Endothelial cell of umbilical vein (primary cell): ENCODE data around the gene C11orf68. TPM values are rescaled to one million over a fixed set of nuclear protein-coding genes. Genes with fewer than 3 reads are reported as not detected.

Experiments used
- BruUV-seq: library from RNA; stranded (reverse); fragments of 400-500 nt; replicated peaks from 2 replicates; lab custom pipeline; 2021; lab: Mats Ljungman, UMichigan
- CTCF ChIA-PET: fragments of 300-600, 350-600 bp; sonication (Branson Sonifier 250); formaldehyde crosslinking; loops from one replicate; lab custom pipeline; 2021; ENCODE audit warnings: antibody characterized with exemption, inconsistent platforms; lab: Charles Lee
- POLR2A ChIA-PET: fragments of 300-600, 350-600 bp; sonication (Branson Sonifier 250); formaldehyde crosslinking; loops from one replicate; lab custom pipeline; 2021; ENCODE audit warnings: antibody characterized with exemption, inconsistent platforms; lab: Charles Lee
- DNase-seq: peaks from one replicate; pipeline ENCODE4 v3.0.0-alpha.2; 2011; ENCODE audit warnings: low read depth, low spot score
- FAIRE-seq: peaks from 2 replicates; lab custom pipeline; 2011; peaks lifted over from hg19 to GRCh38; lab: Jason Lieb, UNC
- H2AFZ ChIP-seq: 2 replicates; pipeline ENCODE4 v1.6.0; 2012; ENCODE audit warnings: low read depth, low read length, control low read depth, inconsistent platforms
- H3K27ac ChIP-seq: 2 replicates; pipeline ENCODE4 v1.5.1; 2011; ENCODE audit warnings: low read depth, mild to moderate bottlenecking, control low read depth, low read length, moderate library complexity; ENCODE audit not compliant: insufficient read depth
- H3K27me3 ChIP-seq, 2 experiments: 2 replicates each; pipeline versions ENCODE4 v1.6.0 to v1.6.1; 2011; ENCODE audit warnings: low read length in 2 of 2, mixed read lengths in 1 of 2; ENCODE audit not compliant: control insufficient read depth in 2 of 2, insufficient read depth in 2 of 2
- H3K36me3 ChIP-seq, 2 experiments: 2 replicates in 1 of 2; 3 replicates in 1 of 2; pipeline ENCODE4 v1.5.1; 2011; ENCODE audit warnings: low read length in 2 of 2, mild to moderate bottlenecking in 1 of 2, moderate library complexity in 1 of 2; ENCODE audit not compliant: control insufficient read depth in 2 of 2, insufficient read depth in 2 of 2; ENCODE audit errors: extremely low read depth in 1 of 2
- H3K4me1 ChIP-seq: 3 replicates; pipeline ENCODE4 v1.5.1; 2011; ENCODE audit warnings: mild to moderate bottlenecking, low read length; ENCODE audit not compliant: control insufficient read depth, insufficient read depth; ENCODE audit errors: extremely low read depth
- H3K4me2 ChIP-seq: 2 replicates; pipeline ENCODE4 v1.6.1; 2011; ENCODE audit warnings: low read length, control low read depth, mixed read lengths; ENCODE audit not compliant: insufficient read depth
- H3K4me3 ChIP-seq, 3 experiments: fragments of 200-600 bp in 1 of 3; sonication (generic), shearing (Covaris generic) in 1 of 3; replicated peaks in 1 of 3; 2 replicates each; pipeline ENCODE4 v1.5.1; 2011 to 2016; ENCODE audit warnings: control low read depth in 3 of 3, low read length in 3 of 3, mild to moderate bottlenecking in 2 of 3, inconsistent platforms in 1 of 3, low read depth in 1 of 3, moderate library complexity in 1 of 3; ENCODE audit not compliant: insufficient read depth in 1 of 3
- H3K79me2 ChIP-seq: 2 replicates; pipeline ENCODE4 v1.6.0; 2012; ENCODE audit warnings: low read length, inconsistent platforms; ENCODE audit not compliant: control insufficient read depth, insufficient read depth
- H3K9ac ChIP-seq: replicated peaks from 2 replicates; pipeline ENCODE3; 2011; ENCODE audit warnings: low read length, control low read depth; ENCODE audit not compliant: insufficient read depth; ENCODE audit errors: extremely low read depth
- H3K9me1 ChIP-seq: replicated peaks from 3 replicates; pipeline ENCODE4 v1.6.0; 2011; ENCODE audit warnings: mild to moderate bottlenecking, low read length; ENCODE audit not compliant: control insufficient read depth, insufficient read depth; ENCODE audit errors: extremely low read depth
- H3K9me3 ChIP-seq: replicated peaks from 2 replicates; pipeline ENCODE4 v1.5.1; 2012; ENCODE audit warnings: low read length, inconsistent platforms; ENCODE audit not compliant: control insufficient read depth, insufficient read depth
- H4K20me1 ChIP-seq: replicated peaks from 2 replicates; pipeline ENCODE3; 2011; ENCODE audit warnings: mild to moderate bottlenecking, low read length; ENCODE audit not compliant: control insufficient read depth, insufficient read depth; ENCODE audit errors: extremely low read depth
- EZH2 ChIP-seq: IDR thresholded peaks from 2 replicates; pipeline ENCODE4 v1.6.1; 2012; ENCODE audit warnings: borderline replicate concordance, low read depth, mild to moderate bottlenecking, moderate library complexity, low read length, inconsistent platforms; ENCODE audit not compliant: severe bottlenecking
- FOS ChIP-seq: IDR thresholded peaks from 2 replicates; pipeline ENCODE4 v1.6.1; 2011; ENCODE audit warnings: mild to moderate bottlenecking, low read length, moderate library complexity, borderline replicate concordance; ENCODE audit not compliant: insufficient read depth
- GATA2 ChIP-seq: IDR thresholded peaks from 2 replicates; pipeline ENCODE4 v1.7.0; 2011; ENCODE audit warnings: low read depth, mild to moderate bottlenecking, moderate library complexity, mixed read lengths, low read length; ENCODE audit not compliant: insufficient read length, insufficient read depth
- JUN ChIP-seq: IDR thresholded peaks from 2 replicates; pipeline ENCODE4 v1.6.1; 2011; ENCODE audit warnings: borderline replicate concordance, low read depth; ENCODE audit not compliant: insufficient read length, insufficient read depth
- MYC ChIP-seq: IDR thresholded peaks from one replicate; pipeline ENCODE4 v1.6.1; 2011; ENCODE audit warnings: mild to moderate bottlenecking, low read depth, low read length
- POLR2A ChIP-seq: IDR thresholded peaks from 2 replicates; pipeline ENCODE4 v1.6.1; 2012; ENCODE audit warnings: low read depth, mild to moderate bottlenecking, control low read depth, low read length
- POLR2AphosphoS5 ChIP-seq: IDR thresholded peaks from 2 replicates; pipeline ENCODE4 v1.6.1; 2012; ENCODE audit warnings: low read depth, mild to moderate bottlenecking, control low read depth, low read length, moderate library complexity; ENCODE audit not compliant: insufficient read depth
- dilution Hi-C: fragments of 300-500 bp; cut with MboI; formaldehyde crosslinking; loops from one replicate; pipeline ENCODE4 v1.15.0; 2019; ENCODE audit warnings: low sequenced_read_pairs; ENCODE audit not compliant: extremely low pct_ligation_motif_present
- intact Hi-C: fragments of 100-400 bp; cut with micrococcal nuclease; formaldehyde crosslinking; loops from one replicate; pipeline ENCODE4 v1.10.0; 2022
- polyA plus RNA-seq, 4 experiments: library from polyadenylated mRNA; depleted of rRNA in 3 of 4; stranded (reverse) in 3 of 4; unstranded in 1 of 4; fragments of >200 nt; gene quantifications; 2 replicates each; pipeline versions ENCODE4 v1.2.1 to v1.2.3, GENCODE V29; 2011 to 2012; ENCODE audit warnings: missing spikeins in 1 of 4
- total RNA-seq: library from RNA; stranded (reverse); gene quantifications from 2 replicates; pipeline ENCODE4 v1.2.3, GENCODE V29; 2021
- TF ChIP-seq, protein P1 (sequence below): IDR thresholded peaks from 2 replicates; pipeline ENCODE4 v1.6.1; 2011; ENCODE audit not compliant: insufficient read depth, insufficient read length
- TF ChIP-seq, protein P2 (sequence below), 2 donors: IDR thresholded peaks; 1 replicate in 1 of 2; 2 replicates in 1 of 2; pipeline ENCODE4 v1.5.1; 2011; ENCODE audit warnings: low read length in 2 of 2, mild to moderate bottlenecking in 2 of 2, moderate library complexity in 2 of 2, control low read depth in 1 of 2, inconsistent platforms in 1 of 2, low read depth in 1 of 2; ENCODE audit not compliant: insufficient read depth in 1 of 2; ENCODE audit errors: extremely low read depth in 1 of 2

The C11orf68 gene
- total and polyA plus RNA-seq, 2 donors (not counting 3 experiments of a cell fraction or from before 2014, with no cell fraction given), result 35.6 to 66.5 TPM

DNA sequence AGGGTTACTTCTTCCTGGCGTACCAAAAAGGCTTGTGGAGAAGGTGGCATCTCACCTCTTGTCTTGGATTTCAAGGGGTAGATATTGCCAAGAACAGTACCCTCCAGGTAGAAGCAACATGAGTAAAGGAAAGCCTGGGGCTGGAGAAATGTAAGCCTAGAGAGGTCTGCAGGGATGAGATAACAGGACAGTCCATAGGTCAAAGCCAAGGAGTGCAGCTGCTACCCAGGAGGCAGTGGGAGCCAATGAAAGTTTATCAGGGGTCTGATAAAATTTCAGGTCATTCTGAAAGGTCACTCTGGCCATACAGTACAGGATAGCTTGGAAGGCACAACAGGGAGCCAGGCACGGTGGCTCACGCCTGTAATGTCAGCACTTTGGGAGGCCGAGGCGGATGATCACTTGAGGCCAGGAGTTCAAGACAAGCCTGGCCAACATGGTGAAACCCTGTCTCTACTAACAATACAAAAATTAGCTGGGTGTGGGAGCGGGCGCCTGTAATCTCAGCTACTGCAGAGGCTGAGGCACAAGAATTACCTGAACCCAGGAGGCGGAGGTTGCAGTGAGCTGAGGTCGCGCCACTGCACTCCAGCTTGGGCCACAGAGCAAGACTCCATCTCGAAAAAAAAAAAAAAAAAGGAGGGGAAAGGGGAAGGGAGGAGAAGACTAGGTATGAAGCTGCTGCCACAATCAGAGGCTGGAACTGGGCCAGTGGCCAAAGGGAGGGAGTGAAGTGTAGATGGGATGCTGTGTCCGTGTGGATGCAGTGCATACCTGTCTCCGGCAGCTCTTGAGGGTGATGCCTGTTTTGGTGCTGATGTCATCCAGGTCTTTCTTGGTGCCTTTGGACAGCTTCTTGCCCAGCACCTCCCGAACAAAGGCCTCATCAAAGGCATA is 31.8 kb downstream of the C11orf68 start:
- no peaks in the 10 kb centered on the region for H3K9me1 ChIP-seq
- intact Hi-C loops, result loop anchor here (5.0 kb wide), 1 partner anchor 45 kb away; no protein-coding TSS in a partner anchor
- POLR2A ChIA-PET, result interaction anchor here (0.6 to 6.7 kb wide), 4 partner anchors 18 to 164 kb away, joined by 3 to 67 read pairs (median 16); partner anchors contain the start of genes CFL1 and MUS81

More for the DNA sequence above, 31.8 kb downstream of the C11orf68 start:
- no peaks in the 10 kb centered on the region for H3K27me3 ChIP-seq
- H3K9me3 ChIP-seq, result no peaks in the 10 kb centered on the region
- peaks cover 4 to 29% of the 10 kb centered on the region in 2 experiments for H3K36me3 ChIP-seq
- dilution Hi-C loops, result no loop called here
- H4K20me1 ChIP-seq, result no peaks in the 10 kb centered on the region
- H3K4me3 ChIP-seq, result peak overlapping the region in 2 of 3 experiments; percentile 64 to 66
- FAIRE-seq, result no peak
- H3K79me2 ChIP-seq, result peaks cover 25% of the 10 kb centered on the region
- DNase-seq, result no peak
- peak overlapping the region; percentile 62 for H3K4me2 ChIP-seq
- peak overlapping the region; percentile 37 for H3K27ac ChIP-seq
- TF ChIP-seq MYC (no peak), GATA2 (no peak), JUN (no peak), POLR2AphosphoS5 (no peak), POLR2A (no peak), FOS (no peak), EZH2 (no peak)
- TF ChIP-seq, protein P1, sequence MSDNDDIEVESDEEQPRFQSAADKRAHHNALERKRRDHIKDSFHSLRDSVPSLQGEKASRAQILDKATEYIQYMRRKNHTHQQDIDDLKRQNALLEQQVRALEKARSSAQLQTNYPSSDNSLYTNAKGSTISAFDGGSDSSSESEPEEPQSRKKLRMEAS, result no peak
- TF ChIP-seq, protein P2, sequence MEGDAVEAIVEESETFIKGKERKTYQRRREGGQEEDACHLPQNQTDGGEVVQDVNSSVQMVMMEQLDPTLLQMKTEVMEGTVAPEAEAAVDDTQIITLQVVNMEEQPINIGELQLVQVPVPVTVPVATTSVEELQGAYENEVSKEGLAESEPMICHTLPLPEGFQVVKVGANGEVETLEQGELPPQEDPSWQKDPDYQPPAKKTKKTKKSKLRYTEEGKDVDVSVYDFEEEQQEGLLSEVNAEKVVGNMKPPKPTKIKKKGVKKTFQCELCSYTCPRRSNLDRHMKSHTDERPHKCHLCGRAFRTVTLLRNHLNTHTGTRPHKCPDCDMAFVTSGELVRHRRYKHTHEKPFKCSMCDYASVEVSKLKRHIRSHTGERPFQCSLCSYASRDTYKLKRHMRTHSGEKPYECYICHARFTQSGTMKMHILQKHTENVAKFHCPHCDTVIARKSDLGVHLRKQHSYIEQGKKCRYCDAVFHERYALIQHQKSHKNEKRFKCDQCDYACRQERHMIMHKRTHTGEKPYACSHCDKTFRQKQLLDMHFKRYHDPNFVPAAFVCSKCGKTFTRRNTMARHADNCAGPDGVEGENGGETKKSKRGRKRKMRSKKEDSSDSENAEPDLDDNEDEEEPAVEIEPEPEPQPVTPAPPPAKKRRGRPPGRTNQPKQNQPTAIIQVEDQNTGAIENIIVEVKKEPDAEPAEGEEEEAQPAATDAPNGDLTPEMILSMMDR (IDR thresholded peaks at IDR 0.05; ENCODE audit: extremely low read depth in 1 of 2, insufficient read depth in 1 of 2, low read depth in 1 of 2, low read length in 2 of 2), result no peak
- CTCF ChIA-PET, result interaction anchor here (1.2 to 6.7 kb wide), 9 partner anchors 10 to 261 kb away, joined by 4 to 75 read pairs (median 8); partner anchors contain the start of genes AP5B1 and CFL1
- BruUV-seq, result no TSS peak
- H2AFZ ChIP-seq, result no peak overlapping the region
- H3K4me1 ChIP-seq, result peaks cover 32% of the 10 kb centered on the region
- peak overlapping the region; percentile 61 for H3K9ac ChIP-seq
